ENCODE data around the gene TMEM163. TPM values are rescaled to one million over a fixed set of nuclear protein-coding genes. Genes with fewer than 3 reads are reported as not detected.
A peak's percentile ranks its signal among the peaks of the same experiment; 100 is the strongest.

Gene TMEM163
- total RNA-seq, 1 donor from 2014 or later, result 0.18 TPM

DNA sequence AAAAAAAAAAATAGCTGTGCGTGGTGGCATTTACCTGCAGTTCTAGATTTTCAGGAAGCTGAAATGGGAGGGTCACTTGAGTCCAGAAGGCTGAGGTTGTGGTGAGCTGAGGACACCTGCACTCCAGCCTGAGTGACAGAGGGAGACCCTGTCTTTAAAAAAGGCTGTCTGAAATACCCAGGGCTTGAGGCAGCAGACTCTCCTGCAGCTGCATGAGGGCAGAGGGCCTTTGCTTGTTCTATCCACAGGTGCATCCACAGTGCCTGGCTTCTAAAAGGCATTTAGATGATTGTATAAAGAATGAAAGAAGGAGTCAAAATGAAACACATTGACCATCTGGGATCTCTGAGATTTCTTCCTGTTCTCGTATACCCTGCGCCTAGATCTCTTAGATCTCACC is 312.1 kb downstream of the TMEM163 start:
- no peak for DNase-seq (ENCODE audit: low read depth)
- peaks cover 3% of the 10 kb centered on the region for H4K20me1 ChIP-seq (ENCODE audit: insufficient read depth, low read length)
- no peak overlapping the region for H3K27ac ChIP-seq (ENCODE audit: low read depth, low read length)
- no peaks in the 10 kb centered on the region for H3K36me3 ChIP-seq (ENCODE audit: insufficient read depth, low read length)
- no peaks in the 10 kb centered on the region for H3K27me3 ChIP-seq (ENCODE audit: insufficient read depth, low read length)
- Mint-ChIP-seq H3K4me1 (ENCODE audit: low read depth, unreplicated experiment) (peaks cover 53% of the 10 kb centered on the region), H3K27ac (ENCODE audit: unreplicated experiment) (peak overlapping the region; percentile 63), H3K4me3 (ENCODE audit: unreplicated experiment) (no peak overlapping the region), H3K27me3 (ENCODE audit: low read depth, unreplicated experiment) (no peaks in the 10 kb centered on the region), H3K36me3 (ENCODE audit: low read depth, unreplicated experiment) (peaks cover 12% of the 10 kb centered on the region), H3K9me3 (ENCODE audit: unreplicated experiment) (peaks cover 2% of the 10 kb centered on the region)
- no peak overlapping the region for H3K4me3 ChIP-seq (ENCODE audit: insufficient read depth, low read depth, low read length)
- H3K9me3 ChIP-seq (ENCODE audit: insufficient read depth, low read depth, low read length), result no peaks in the 10 kb centered on the region
- H3K79me2 ChIP-seq (ENCODE audit: insufficient read depth, low read length), result no peaks in the 10 kb centered on the region
- H3K4me1 ChIP-seq (ENCODE audit: insufficient read depth, low read length), result peaks cover 43% of the 10 kb centered on the region
- FAIRE-seq, result no peak
- H2AFZ ChIP-seq (ENCODE audit: low read depth, low read length), result no peak overlapping the region
- no peak overlapping the region for H3K4me2 ChIP-seq (ENCODE audit: low read length)
- no peak for TF ChIP-seq EZH2 (IDR thresholded peaks at IDR 0.05; ENCODE audit: insufficient read depth, low read length)
- no peak overlapping the region for H3K9ac ChIP-seq (ENCODE audit: low read length)

GRCh38 chr2:134406311-134406710 is 312.5 kb downstream of the TMEM163 start:
- Histone ChIP-seq H3K36me3 (ENCODE audit: insufficient read depth, low read length) (no peaks in the 10 kb centered on the region), H3K4me3 (ENCODE audit: insufficient read depth, low read depth, low read length) (no peak overlapping the region), H3K4me1 (ENCODE audit: insufficient read depth, low read length) (peaks cover 43% of the 10 kb centered on the region), H3K27me3 (ENCODE audit: insufficient read depth, low read length) (no peaks in the 10 kb centered on the region), H2AFZ (ENCODE audit: low read depth, low read length) (no peak overlapping the region), H4K20me1 (ENCODE audit: insufficient read depth, low read length) (peaks cover 3% of the 10 kb centered on the region), H3K4me2 (ENCODE audit: low read length) (peak overlapping the region; percentile 21), H3K9ac (ENCODE audit: low read length) (no peak overlapping the region), H3K9me3 (ENCODE audit: insufficient read depth, low read depth, low read length) (no peaks in the 10 kb centered on the region), H3K79me2 (ENCODE audit: insufficient read depth, low read length) (no peaks in the 10 kb centered on the region), H3K27ac (ENCODE audit: low read depth, low read length) (no peak overlapping the region)
- TF ChIP-seq, protein P1, sequence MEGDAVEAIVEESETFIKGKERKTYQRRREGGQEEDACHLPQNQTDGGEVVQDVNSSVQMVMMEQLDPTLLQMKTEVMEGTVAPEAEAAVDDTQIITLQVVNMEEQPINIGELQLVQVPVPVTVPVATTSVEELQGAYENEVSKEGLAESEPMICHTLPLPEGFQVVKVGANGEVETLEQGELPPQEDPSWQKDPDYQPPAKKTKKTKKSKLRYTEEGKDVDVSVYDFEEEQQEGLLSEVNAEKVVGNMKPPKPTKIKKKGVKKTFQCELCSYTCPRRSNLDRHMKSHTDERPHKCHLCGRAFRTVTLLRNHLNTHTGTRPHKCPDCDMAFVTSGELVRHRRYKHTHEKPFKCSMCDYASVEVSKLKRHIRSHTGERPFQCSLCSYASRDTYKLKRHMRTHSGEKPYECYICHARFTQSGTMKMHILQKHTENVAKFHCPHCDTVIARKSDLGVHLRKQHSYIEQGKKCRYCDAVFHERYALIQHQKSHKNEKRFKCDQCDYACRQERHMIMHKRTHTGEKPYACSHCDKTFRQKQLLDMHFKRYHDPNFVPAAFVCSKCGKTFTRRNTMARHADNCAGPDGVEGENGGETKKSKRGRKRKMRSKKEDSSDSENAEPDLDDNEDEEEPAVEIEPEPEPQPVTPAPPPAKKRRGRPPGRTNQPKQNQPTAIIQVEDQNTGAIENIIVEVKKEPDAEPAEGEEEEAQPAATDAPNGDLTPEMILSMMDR (IDR thresholded peaks at IDR 0.05; ENCODE audit: insufficient read depth, low read depth, low read length), result no peak
- TF ChIP-seq EZH2 (IDR thresholded peaks at IDR 0.05; ENCODE audit: insufficient read depth, low read length), result no peak
- no peak overlapping the region for H3K4me3 Mint-ChIP-seq (ENCODE audit: unreplicated experiment)
- H3K27me3 Mint-ChIP-seq (ENCODE audit: low read depth, unreplicated experiment), result no peaks in the 10 kb centered on the region
- FAIRE-seq (no peak), DNase-seq (ENCODE audit: low read depth) (no peak)
- H3K36me3 Mint-ChIP-seq (ENCODE audit: low read depth, unreplicated experiment), result peaks cover 13% of the 10 kb centered on the region
- peaks cover 2% of the 10 kb centered on the region for H3K9me3 Mint-ChIP-seq (ENCODE audit: unreplicated experiment)
- H3K4me1 Mint-ChIP-seq (ENCODE audit: low read depth, unreplicated experiment), result peaks cover 51% of the 10 kb centered on the region
- H3K27ac Mint-ChIP-seq (ENCODE audit: unreplicated experiment), result no peak overlapping the region

Other genes with a start within 250 kb of the TMEM163 start
- not detected in 2 replicates for gene ACMSD, start 119.6 kb upstream of the TMEM163 start, total RNA-seq
- 33.2 and 33.4 TPM in 2 replicates for gene CCNT2, start 199.8 kb upstream of the TMEM163 start, total RNA-seq

Measured in astrocyte (in vitro differentiated cells and primary cell).